ENCODE results near the gene TMC5. TPM values are rescaled to one million over a fixed set of nuclear protein-coding genes. Genes with fewer than 3 reads are reported as not detected.

The TMC5 gene
- total and polyA plus RNA-seq, 2 of the 13 experiments (the other 11 are each of a cell fraction or from before 2014, with no cell fraction given): 0.09 to 0.41 TPM

DNA sequence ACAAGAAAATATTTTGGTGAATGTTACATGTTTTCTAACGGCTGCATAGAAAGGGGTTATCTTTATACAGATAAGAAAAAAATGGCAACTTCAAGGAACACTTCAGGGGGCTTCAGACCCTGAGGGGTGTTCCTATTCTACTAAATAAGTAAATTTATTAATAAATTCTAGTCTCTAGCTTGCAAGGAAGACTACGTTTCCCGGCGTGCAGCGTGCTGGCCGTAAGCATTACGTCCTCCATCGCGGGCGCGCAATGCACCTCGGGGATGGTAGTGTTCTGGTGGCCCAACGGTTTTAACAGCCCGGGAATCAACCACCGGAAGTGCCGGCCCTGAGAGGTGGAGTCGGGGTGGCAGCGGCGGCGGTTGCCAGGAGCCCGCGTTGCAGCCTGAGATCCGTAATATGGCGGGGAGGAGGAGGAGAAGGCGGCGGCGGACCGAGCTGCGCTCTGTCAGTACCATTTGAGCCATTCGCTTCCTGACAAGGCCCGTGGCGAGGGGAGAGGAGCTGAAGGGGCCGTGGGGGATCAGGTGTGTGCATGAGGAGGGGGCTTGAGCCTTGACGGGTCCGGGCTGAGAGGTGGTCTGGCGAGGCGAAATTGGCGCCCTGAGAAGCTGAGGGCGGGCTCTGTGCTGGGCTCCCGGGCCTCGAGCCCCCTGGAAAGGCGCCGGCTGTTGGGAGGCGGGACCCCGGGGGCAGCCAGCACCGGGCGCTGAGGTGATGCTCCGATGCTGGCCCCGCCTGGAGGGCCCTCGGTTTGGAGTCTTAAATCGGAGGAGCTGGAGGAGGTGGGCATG is 106.1 kb downstream of the TMC5 start, which contains the start of gene CCP110 (continued):
- TF ChIP-seq, protein P1, sequence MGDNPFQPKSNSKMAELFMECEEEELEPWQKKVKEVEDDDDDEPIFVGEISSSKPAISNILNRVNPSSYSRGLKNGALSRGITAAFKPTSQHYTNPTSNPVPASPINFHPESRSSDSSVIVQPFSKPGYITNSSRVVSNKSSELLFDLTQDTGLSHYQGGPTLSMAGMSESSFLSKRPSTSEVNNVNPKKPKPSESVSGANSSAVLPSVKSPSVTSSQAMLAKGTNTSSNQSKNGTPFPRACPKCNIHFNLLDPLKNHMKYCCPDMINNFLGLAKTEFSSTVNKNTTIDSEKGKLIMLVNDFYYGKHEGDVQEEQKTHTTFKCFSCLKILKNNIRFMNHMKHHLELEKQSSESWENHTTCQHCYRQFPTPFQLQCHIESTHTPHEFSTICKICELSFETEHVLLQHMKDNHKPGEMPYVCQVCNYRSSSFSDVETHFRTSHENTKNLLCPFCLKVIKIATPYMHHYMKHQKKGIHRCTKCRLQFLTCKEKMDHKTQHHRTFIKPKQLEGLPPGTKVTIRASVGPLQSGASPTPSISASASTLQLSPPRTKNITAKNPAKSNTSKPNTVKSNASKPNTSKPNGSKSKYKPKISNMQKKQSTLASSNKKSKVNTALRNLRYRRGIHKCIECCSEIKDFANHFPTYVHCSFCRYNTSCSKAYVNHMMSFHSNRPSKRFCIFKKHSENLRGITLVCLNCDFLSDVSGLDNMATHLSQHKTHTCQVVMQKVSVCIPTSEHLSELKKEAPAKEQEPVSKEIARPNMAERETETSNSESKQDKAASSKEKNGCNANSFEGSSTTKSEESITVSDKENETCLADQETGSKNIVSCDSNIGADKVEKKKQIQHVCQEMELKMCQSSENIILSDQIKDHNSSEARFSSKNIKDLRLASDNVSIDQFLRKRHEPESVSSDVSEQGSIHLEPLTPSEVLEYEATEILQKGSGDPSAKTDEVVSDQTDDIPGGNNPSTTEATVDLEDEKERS (CRISPR knock-in tag; IDR thresholded peaks at IDR 0.05): peak; percentile 57; the same call in 1 of the 2 replicates
- TF ChIP-seq ZBTB42 (CRISPR knock-in tag; IDR thresholded peaks at IDR 0.05) (peak; percentile 72; the same call in 1 of the 2 replicates), AHR (CRISPR knock-in tag; IDR thresholded peaks at IDR 0.05) (no peak; the same call in none of the 2 replicates), MXD4 (CRISPR knock-in tag; IDR thresholded peaks at IDR 0.05) (peak; percentile 70), FOXJ3 (CRISPR knock-in tag; IDR thresholded peaks at IDR 0.05; ENCODE audit: borderline replicate concordance) (no peak), PRPF4 (IDR thresholded peaks at IDR 0.05; ENCODE audit: low read depth, low read length, poor library complexity, severe bottlenecking) (no peak), SOX13 (IDR thresholded peaks at IDR 0.05) (no peak), SOX13 (CRISPR knock-in tag; conservative IDR thresholded peaks at IDR 0.05 in 1 of 2, IDR thresholded peaks at IDR 0.05 in 1 of 2) (0 out of 4 replicates have a peak, but pooled peaks of 1 of the 2 experiments have one; percentile 7), ZNF549 (CRISPR knock-in tag; IDR thresholded peaks at IDR 0.05) (no peak), ZNF253 (CRISPR knock-in tag; IDR thresholded peaks at IDR 0.05; ENCODE audit: borderline replicate concordance) (no peak; the same call in 1 of the 2 replicates), GPN1 (CRISPR knock-in tag; IDR thresholded peaks at IDR 0.05; ENCODE audit: borderline replicate concordance) (peak; percentile 62; the same call in 1 of the 2 replicates)
- TF ChIP-seq, protein P2, sequence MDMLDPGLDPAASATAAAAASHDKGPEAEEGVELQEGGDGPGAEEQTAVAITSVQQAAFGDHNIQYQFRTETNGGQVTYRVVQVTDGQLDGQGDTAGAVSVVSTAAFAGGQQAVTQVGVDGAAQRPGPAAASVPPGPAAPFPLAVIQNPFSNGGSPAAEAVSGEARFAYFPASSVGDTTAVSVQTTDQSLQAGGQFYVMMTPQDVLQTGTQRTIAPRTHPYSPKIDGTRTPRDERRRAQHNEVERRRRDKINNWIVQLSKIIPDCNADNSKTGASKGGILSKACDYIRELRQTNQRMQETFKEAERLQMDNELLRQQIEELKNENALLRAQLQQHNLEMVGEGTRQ (IDR thresholded peaks at IDR 0.05; ENCODE audit: low read depth, low read length): no peak
- TF ChIP-seq, protein P2 (CRISPR knock-in tag; IDR thresholded peaks at IDR 0.05; ENCODE audit: borderline replicate concordance): no peak
- TF ChIP-seq, protein P3, sequence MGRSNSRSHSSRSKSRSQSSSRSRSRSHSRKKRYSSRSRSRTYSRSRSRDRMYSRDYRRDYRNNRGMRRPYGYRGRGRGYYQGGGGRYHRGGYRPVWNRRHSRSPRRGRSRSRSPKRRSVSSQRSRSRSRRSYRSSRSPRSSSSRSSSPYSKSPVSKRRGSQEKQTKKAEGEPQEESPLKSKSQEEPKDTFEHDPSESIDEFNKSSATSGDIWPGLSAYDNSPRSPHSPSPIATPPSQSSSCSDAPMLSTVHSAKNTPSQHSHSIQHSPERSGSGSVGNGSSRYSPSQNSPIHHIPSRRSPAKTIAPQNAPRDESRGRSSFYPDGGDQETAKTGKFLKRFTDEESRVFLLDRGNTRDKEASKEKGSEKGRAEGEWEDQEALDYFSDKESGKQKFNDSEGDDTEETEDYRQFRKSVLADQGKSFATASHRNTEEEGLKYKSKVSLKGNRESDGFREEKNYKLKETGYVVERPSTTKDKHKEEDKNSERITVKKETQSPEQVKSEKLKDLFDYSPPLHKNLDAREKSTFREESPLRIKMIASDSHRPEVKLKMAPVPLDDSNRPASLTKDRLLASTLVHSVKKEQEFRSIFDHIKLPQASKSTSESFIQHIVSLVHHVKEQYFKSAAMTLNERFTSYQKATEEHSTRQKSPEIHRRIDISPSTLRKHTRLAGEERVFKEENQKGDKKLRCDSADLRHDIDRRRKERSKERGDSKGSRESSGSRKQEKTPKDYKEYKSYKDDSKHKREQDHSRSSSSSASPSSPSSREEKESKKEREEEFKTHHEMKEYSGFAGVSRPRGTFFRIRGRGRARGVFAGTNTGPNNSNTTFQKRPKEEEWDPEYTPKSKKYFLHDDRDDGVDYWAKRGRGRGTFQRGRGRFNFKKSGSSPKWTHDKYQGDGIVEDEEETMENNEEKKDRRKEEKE (IDR thresholded peaks at IDR 0.05): no peak
- TF ChIP-seq, protein P4, sequence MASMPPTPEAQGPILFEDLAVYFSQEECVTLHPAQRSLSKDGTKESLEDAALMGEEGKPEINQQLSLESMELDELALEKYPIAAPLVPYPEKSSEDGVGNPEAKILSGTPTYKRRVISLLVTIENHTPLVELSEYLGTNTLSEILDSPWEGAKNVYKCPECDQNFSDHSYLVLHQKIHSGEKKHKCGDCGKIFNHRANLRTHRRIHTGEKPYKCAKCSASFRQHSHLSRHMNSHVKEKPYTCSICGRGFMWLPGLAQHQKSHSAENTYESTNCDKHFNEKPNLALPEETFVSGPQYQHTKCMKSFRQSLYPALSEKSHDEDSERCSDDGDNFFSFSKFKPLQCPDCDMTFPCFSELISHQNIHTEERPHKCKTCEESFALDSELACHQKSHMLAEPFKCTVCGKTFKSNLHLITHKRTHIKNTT (CRISPR knock-in tag; IDR thresholded peaks at IDR 0.05): no peak
